Activated CD4-positive, alpha-beta T cell treated with anti-CD3 and anti-CD28 coated beads, Interleukin-2, amount 50 U/mL, for 24 hours (primary cell): ENCODE measurements around the gene MYO5A.
A peak's percentile ranks its signal among the peaks of the same experiment; 100 is the strongest.
"Not testable (repeated sequence)": the region's sequence is repeated elsewhere in the genome, so short reads cannot be mapped to it uniquely, and the experiment has no call there.

ENCODE experiments used
- DNase-seq, 2 donors: peaks; one replicate each; pipeline ENCODE4 v3.0.0-alpha.2; 2020; ENCODE audit warnings: low read depth in 1 of 2, low spot score in 1 of 2

The MYO5A gene

DNA sequence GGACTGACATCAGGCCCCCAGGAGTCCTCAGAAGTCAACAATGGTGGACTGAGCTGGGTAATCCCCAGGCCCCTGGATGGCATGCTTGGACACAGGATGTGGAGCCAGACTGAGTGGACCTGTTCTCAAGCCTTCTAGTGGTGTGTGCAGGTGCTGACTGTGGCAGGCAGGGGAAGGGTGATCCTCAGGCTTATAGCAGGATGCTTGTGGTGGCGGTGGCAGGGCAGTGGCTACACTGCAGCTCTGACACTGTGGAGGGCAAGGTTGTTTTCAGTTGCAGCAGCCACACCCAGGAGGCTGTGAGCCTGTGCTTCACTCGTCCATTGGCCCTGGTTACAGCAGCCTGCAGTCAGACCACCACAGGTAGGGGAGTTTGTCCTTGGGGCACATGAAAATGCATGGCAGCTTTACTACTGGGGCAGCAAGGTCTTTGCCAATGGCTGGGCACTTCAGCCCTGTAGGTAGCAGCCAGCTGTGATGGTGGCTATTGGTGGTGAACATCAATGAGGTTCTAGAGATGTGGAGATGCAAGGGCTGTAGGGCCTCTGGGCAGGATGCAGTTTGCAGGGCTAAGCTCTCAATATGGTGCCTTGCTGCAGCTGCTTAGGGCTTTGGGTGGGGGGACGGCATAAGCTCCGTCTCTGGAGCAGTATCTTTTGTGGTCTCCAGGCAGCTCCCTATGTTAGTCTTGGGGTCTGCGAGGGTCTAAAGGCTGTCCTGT is 17.5 kb upstream of the MYO5A start:
- no peak for DNase-seq

DNA sequence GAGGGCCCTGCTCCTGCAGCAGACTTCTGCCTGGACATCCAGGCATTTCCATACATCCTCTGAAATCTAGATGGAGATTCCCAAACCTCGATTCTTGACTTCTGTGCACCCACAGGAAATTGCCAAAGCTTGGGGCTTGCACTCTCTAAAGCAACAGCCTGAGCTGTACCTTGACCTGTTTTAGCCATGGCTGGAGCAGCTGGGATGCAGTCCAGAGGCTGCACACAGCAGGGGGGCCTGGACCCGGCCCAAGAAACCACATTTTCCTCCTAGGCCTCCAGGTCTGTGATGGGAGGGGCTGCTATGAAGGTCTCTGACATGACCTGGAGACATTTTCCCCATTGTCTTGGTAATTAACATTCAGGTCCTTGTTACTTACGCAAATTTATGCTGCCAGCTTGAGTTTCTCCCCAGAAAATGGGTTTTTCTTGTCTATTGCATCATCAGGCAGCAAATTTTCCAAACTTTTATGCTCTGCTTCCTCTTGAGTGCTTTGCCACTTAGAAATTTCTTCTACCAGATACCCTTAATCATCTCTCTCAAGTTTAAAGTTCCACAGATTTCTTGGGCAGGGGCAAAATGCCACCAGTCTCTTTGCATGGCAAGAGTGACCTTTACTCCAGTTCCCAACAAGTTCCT is 11.8 kb upstream of the MYO5A start:
- no peak for DNase-seq

DNA sequence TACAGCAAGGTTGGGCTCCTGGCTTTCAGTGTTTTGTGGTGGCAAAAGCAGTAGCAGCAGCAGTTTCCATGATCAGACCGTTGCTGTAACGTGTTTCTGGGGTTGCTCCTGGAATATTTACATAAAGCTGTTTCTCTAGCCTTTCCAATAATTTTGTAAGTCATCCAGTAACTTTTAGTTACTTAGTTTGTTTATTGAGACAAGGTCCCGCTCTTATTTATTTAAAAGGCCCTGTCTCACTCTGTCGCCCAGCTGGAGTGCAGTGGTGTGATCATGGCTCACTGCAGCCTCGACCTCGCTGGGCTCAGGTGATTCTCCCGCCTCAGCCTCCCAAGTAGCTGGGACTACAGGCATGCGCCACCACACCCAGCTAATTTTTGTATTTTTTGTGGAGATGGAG is 8.8 kb upstream of the MYO5A start:
- DNase-seq, result no peak

DNA sequence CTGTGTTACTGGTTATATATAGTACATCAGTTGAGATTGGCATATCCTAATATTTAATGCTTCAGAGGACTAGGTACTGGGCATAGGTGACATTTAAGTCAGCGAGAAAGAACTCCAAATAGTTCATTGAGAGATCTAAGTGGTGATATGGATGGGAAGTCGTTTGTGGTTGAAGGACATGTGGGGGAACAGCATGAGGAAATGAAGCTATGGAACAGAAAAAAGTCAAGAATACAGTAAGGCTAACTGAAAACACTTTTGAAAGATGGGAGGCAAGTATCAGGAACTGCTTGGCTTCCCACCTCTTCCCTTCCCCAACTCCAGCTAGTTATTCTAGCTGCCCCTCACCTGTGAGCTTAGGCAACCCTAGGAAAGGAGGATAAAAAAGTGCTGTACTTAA is 3.7 kb upstream of the MYO5A start:
- DNase-seq, result no peak

DNA sequence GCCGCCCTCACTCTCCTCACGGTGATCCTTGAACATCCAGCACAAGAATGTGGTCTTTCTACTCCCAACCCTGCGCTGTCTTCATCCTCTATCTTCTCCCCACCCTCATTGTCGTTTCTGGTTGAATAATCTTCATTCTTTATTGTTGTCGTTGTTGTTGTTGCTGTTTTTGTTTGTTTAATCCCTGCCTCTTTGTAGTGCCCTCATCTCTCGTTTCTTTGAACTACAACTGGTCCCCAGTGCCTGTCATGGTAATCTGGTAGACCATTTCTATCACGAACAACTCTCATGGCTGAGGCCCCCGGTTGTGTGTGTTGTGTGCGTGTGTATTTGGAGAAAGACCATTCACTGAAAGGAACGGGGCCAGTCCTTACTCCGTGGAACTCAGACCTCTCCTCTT is 1.3 kb upstream of the MYO5A start:
- no peak for DNase-seq

DNA sequence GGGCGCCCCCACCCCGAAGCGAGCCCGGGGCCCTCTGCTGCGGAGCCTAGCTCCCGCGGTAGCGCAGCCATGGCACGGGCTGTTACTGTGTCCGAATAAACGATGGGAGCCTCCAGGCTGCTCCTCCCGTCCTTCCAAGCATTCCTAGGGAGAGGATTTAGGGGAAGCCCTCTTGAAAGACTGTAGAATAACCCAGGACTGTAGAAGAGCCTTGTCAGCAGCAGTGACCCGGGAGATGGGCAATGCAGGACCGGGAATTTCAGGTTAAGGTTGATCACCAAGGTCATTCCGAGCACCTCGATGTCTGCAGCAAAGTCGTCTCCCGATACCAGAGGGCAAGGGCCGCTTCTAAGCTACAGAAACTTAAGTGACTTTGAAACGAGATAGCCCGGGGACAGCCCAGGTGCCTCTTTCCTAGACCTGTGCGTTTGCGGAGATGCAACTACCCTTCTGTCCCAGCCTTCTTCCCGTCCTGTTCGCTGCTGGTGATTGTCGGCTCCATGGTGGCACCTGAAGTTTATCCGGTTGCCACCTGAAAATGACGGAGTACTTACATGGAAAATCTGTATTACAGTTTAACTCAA is 753 bp upstream of the MYO5A start:
- no peak for DNase-seq

DNA sequence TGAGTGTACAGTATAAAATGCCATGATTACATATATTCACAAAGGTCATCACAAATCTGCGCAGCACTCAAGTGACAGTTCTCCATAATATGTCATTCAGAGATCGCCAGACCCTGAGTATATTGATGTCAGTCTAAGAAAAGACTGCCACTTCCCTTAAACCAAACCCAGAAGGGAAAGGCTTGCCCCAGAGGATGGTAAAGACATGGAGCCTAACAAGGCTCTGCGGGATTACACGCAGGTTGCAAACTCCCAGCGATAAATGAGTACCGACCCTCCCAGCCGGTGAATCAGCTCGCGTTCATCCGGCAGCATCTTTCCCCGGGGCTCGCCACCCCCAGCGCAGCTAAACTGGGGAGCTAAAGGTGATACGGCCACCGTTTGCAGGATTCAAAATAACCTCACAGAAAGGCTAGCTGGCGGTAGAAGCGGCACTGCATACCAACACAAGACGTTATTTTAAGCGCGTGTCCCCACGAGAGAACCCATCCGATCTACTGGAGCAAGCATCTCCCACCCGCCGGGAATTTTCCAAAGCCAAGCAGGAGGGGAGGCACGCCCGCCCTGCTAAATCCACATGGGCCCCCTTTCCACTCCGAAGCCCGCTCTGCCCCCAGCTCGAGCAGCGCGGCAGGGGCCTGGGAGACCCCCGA is 643 bp downstream of the MYO5A start:
- DNase-seq, result peak; percentile 18 to 24

DNA sequence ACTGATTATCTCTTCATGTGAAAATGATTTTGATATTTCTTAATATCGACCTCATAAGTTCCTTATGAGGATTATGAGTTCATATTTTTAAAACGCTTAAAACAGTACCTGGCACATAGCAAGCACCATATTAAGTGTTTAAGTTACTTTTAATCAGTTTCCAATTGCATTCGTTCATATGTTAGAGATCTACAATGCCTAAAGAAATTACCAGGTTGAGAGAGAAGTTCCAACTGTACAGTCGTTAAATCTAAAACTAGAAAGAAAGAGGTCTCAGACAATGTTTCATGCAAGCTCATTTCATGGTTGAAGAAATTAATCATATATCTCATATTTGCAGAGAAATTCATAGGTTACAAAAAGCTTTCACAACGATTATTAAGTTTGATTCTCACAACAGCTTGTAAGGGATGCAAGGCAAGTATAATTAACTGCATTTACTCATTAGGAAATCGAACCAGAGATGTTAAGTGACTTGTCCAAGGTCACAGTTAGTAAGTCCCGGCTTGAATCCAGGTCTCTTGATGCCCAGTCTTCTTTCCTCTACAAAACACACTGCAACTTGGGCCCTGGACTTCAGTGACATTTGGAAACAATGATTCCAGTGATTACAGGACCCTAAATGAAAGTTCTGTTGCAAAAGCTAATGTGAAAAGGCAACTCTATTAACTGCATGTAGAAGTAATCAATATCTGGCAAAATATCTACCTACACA is 1.3 kb downstream of the MYO5A start:
- no peak for DNase-seq

DNA sequence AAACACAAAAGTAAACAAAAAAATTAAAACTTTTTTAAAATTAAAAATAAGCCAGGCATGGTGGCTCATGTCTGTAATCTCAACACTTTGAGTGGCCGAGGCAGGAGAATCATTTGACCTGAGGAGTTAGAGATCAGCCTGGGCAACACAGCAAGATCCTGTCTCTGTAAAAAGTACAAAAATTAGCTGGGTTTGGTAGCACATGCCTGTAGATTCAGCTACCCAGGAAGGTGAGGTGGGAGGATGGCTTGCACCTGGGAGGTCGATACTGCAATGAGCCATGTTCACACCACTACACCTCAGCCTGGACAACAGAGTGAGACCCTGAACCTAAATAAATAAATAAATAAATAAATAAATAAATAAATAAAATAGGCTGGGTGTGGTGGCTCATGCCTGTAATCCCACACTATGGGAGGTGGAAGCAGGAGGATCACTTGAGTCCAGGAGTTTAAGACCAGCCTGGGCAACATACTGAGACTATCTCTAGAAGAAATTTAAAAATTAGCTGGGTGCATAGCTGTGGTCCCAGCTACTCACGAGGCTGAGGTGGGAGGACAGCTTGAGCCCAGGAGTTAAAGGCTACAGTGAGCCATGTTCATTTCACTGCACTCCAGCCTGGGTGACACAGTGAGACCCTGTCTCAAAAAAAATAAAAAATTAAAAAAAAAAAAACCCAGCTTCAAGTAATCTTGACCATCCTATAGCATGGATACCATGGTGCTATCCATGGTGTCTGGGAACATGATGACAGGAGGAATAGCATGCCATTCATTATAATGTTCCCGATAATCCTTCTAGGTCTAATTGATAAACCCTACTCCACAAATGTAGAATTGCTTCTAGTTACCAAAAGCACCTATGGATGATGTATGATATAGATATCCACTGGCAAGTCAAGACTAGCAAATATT is 4.2 kb downstream of the MYO5A start:
- DNase-seq, result no peak

DNA sequence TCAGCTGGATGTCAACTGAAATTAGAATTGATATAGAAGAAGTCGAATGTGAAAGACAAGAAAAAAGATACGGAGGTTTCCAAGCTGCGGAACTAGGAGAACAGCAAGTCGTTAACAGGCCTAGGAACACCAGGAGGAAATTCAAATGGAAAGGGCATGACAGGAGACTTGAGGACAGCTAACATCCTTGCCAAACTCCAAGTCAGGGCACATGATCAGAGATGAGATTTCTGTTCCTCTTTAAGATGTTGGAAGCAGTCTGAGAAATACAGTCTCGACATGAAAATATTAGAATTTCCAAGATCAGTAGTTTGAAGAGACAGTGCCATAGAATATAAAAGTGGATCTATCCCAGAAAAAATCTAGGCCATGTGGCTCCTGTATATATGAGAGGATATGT is 5.0 kb downstream of the MYO5A start:
- no peak for DNase-seq

DNA sequence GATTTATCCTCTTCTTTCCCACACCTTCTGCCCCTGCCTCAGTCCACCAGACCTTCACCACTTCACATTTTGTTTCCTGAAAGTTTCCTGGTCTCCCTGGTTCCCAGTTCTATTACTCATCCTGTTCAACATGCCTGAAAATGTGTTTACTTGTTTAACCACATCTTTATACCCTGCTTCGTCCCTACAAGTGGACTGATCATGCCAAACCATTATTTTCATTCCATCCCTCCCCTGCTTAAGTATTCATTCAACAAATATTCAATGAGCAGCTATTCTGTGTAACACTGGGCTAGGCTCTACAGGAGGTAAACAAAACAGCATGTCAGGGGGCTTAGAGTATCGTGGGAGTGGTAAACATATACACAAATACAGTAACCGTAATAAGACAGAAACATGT is 5.5 kb downstream of the MYO5A start:
- DNase-seq, result no peak

DNA sequence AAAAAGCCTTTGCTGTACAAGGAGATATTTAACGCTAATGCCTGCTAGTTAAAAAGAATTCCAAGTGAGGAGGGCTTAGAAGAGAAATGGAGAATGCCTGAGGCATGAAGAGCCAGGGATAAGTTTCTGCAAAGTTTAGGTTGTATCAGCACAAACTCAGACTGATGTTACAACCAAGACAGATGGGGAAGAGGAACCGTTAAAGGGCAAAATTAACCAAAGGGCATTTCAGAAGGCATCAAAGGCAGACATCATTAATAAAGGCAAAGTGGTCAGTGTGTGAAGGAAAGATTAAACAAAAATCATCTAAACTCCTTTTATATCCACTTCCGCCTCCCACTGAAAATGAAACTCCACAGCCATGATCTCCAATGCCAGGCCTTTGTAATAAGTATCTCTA is 7.0 kb downstream of the MYO5A start:
- DNase-seq, result no peak

DNA sequence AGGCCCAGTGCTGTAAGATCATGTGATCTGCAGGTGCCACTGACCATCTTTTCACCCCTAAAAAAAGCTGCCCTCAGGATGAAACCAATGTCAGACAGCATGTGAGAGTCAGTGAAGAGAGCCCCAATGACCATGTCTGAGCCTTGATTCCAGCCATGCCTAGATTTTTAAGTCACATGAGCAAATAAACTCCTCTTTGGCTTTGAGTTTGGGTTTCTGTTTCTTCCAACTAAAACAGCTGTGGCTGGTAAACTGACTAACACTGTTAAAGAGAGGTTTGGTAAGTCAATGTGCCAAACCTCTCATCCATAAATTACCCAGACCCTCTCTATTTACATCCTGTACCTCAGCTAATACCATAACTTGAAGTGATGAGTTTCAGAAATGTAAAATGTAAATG is 8.3 kb downstream of the MYO5A start:
- no peak for DNase-seq

DNA sequence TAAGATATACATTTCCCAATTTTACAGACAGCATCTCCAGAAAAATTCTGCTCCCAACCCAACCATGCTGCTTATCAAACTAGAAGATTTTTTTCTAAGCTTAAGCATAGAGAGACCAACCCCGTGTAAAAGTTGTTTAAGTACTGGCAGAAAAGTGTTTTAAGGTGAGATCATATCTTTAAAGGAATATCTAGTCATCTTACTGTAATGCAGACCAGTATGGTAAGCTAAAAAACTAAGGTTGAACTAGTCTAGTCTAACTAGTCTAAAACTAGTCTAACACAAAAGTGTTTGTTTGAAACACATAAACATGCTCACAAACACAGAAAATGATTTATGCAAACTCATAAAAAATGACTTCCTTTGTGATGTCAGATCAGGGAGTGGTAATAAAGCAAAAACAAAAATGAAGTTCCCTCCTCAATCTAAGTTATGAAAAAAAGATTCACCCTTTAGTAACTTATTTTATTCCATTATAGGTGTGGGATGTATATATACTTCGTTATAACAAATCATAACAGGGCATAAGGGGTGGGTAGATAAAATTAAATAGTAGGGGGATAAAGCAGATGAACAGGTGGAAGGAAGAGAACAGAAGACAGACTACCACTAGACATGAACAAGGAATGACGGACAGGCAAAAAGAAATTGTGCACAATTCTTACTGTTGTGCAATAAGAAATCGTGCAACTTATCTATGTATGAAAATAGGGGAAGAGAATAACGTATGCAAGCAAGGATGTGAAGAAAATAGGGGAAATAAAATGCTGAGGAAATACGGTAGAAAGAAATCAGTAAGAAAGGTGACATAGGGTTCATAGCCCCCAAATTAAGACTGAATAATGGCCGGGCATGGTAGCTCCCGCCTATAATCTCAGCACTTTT is 10.0 kb downstream of the MYO5A start:
- no peak for DNase-seq

DNA sequence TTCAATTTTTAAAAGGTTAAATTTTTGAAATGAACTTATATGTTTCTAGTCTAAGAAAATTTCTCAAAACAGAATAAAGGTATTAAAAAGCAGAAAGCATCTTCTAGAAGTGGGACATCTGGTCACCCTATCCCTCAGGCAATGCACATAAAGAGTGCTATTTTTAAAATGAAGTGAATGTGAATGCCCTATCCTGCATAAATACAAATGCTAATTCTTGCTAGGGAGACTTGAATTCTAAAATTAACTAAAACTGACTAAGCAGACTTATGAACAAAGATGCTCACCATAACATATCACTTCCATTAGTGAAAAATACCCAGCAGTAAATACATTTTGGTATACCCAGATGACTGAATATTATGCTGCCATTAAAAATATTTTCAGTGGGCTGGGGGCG is 11.7 kb downstream of the MYO5A start:
- DNase-seq, result no peak

DNA sequence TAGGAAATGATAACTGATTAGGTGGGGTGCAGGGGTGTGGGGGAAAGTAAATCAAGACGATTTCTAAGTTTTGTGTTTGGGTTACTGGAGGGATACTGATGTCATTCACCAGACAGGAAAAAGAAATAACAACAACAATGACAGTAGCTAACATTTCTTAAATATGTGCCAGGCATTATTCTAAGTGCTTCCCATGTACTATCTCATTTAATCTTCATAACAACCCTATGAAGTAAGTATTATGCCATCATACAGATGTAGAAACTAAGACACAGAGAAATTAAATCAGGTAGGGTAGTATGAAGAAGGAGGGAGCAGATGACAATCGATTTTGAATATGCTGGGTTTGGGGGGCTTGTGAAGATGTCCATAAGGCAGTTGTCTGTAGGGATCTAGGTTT is 13.3 kb downstream of the MYO5A start:
- DNase-seq, result no peak

DNA sequence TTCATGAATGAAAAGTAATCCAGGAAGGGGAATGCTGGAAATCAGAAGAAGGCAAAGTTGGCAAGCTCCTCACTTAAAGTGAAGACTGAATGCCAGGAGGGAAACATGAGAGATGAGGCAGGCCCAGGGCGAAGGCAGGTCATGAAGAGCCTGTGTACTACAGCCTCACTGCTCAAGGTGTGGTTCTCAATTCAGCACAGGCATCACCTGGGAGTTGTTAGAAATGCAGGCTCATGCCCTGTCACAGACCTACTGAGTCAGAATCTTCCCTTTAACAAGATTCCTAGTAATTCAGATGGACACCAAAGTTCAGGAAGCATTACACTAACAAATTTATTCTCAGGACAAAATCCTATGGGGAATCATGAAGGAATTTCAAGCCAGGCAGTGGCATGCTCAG is 14.2 kb downstream of the MYO5A start:
- DNase-seq, result no peak

DNA sequence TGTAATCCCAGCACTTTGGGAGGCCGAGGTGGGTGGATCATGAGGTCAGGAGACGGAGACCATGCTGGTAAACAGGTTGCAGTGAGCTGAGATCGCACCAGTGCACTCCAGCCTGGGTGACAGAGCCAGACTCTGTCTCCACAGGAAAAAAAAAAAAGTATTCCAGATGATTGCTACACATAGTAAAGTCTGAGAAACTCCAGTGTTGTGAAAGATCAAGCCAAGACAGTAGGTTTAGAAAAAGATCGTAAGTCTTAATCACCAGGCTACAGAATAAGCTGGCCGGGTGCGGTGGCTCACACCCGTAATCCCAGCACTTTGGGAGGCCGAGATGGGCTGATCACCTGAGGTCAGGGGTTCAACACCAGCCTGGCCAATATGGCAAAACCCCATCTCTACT is 15.8 kb downstream of the MYO5A start:
- DNase-seq, result not testable (repeated sequence)

DNA sequence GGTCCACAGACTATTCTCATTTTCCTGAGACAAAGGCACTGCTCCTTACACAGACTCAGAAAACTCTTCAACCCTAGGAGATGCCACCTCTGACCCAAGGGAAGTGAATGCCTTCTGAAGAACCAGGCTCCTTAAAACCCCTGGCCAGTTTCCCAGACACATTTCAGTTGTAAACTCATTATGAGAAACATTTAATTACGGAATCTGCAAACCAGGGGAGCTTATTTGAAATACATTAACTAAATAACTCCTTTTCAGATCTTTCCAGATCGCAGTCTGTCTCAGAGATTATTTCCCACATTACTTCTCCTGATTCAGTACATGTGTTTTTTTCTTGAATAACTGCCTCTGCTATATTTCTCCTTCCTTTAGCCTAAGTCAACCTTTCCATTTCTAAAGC is 17.6 kb downstream of the MYO5A start:
- DNase-seq, result no peak
